ENCODE data around the gene CRYZL1. TPM values are rescaled to one million over a fixed set of nuclear protein-coding genes. Genes with fewer than 3 reads are reported as not detected.

Gene CRYZL1
- polyA plus RNA-seq, 1 donor = 30.2 TPM

- DNase-seq = no peak
Observed at GRCh38 chr21:33558777-33559421, 82.6 kb downstream of the CRYZL1 start.

- DNase-seq = no peak
Observed at GRCh38 chr21:33557447-33557846, 84.1 kb downstream of the CRYZL1 start.

- DNase-seq = no peak
Observed at GRCh38 chr21:33554982-33555344, 86.6 kb downstream of the CRYZL1 start.

GRCh38 chr21:33554236-33554981, 87.1 kb downstream of the CRYZL1 start:
- DNase-seq = no peak

GRCh38 chr21:33552999-33553598, 88.4 kb downstream of the CRYZL1 start:
- no peak for DNase-seq

- no peak for DNase-seq
Observed at GRCh38 chr21:33552093-33552998, 89.2 kb downstream of the CRYZL1 start.

GRCh38 chr21:33551664-33552063, 89.9 kb downstream of the CRYZL1 start:
- no peak for DNase-seq

GRCh38 chr21:33550772-33551660, 90.5 kb downstream of the CRYZL1 start:
- DNase-seq = no peak

GRCh38 chr21:33549848-33550771, 91.4 kb downstream of the CRYZL1 start:
- DNase-seq = no peak

GRCh38 chr21:33546086-33546485, 95.5 kb downstream of the CRYZL1 start:
- no peak for DNase-seq

GRCh38 chr21:33544451-33545195, 96.9 kb downstream of the CRYZL1 start:
- no peak for DNase-seq

- no peak for DNase-seq
Observed at GRCh38 chr21:33543505-33544129, 97.9 kb downstream of the CRYZL1 start.

GRCh38 chr21:33542640-33543504, 98.7 kb downstream of the CRYZL1 start, which contains the start of gene SON:
Gene SON (plus strand): TSS chr21:33543038. CDS start chr21:33543093, 55 bp downstream.
- DNase-seq = peak; percentile 99

GRCh38 chr21:33541756-33542639, 99.5 kb downstream of the CRYZL1 start, which contains the start of gene GART:
Gene GART (minus strand): TSS chr21:33542117. CDS start chr21:33539315, 2,802 bp downstream.
- peak; percentile 85 for DNase-seq

GRCh38 chr21:33541105-33541711, 100.3 kb downstream of the CRYZL1 start:
- DNase-seq = peak; percentile 7

- no peak for DNase-seq
Observed at GRCh38 chr21:33540711-33541104, 100.8 kb downstream of the CRYZL1 start.

- DNase-seq = no peak
Observed at GRCh38 chr21:33539616-33540015, 101.9 kb downstream of the CRYZL1 start.
